ENCODE data around the gene PPP4R1. TPM values are rescaled to one million over a fixed set of nuclear protein-coding genes. Genes with fewer than 3 reads are reported as not detected.

The PPP4R1 gene
- total RNA-seq, 2 experiments from 2014 or later: 35.7 to 40.2 TPM

DNA sequence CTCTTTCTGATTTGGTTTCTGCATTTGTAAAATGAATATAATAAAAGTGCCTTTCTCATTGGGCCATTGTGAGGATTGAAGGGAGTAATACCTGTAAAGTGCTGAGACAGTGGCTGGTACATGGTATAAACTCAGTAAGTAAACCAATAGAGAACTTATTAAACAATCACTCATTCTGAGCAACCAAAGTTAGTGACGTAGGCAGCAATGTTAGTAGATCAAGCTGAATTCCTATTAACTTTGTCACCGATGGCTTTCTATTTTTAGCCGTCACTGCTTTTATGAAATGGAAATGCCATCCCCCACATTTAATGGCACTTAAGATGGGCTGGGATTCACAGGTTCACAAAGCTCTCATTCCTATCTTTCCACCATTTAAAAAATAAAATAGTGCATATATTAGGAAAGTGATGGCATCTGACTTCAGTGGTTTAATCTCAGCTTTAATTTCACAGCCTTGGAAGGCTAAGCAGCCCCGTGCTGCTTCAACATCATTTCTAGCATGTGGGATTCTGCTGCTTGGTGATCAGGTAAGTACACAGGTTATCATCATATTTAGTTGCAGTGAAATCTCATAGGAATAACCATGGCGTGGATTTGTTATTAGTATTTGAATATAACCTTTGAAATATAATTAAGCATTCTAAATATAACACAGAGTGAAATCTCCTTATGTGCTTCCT is 17.6 kb upstream of the PPP4R1 start:
- ChIA-PET CTCF (no interaction called here), POLR2A (no interaction called here)
- Histone ChIP-seq H3K4me3 (ENCODE audit: low read length) (no peak overlapping the region), H3K27ac (ENCODE audit: low read depth in 1 of 2, low read length in 2 of 2) (no peak overlapping the region), H3K36me3 (ENCODE audit: insufficient read depth, low read length) (no peaks in the 10 kb centered on the region), H3K9me3 (ENCODE audit: control insufficient read depth in 1 of 2, insufficient read depth in 1 of 2, low read length in 2 of 2) (no peaks in the 10 kb centered on the region), H3K27me3 (ENCODE audit: control insufficient read depth in 1 of 2, insufficient read depth in 2 of 2, low read length in 2 of 2) (no peaks in the 10 kb centered on the region), H3K4me1 (ENCODE audit: insufficient read depth, low read length) (no peaks in the 10 kb centered on the region)
- Mint-ChIP-seq H3K9me3 (no peaks in the 10 kb centered on the region), H3K4me1 (ENCODE audit: low read depth) (no peaks in the 10 kb centered on the region), H3K4me3 (no peak overlapping the region), H3K36me3 (ENCODE audit: low read depth) (no peaks in the 10 kb centered on the region), H3K27me3 (no peaks in the 10 kb centered on the region), H3K27ac (no peak overlapping the region)
- no peak for TF ChIP-seq CTCF (IDR thresholded peaks at IDR 0.05)
- DNase-seq: no peak
- ATAC-seq (ENCODE audit: poor library complexity): no peak
- intact Hi-C loops (cut with DNase I, micrococcal nuclease): no loop called here

DNA sequence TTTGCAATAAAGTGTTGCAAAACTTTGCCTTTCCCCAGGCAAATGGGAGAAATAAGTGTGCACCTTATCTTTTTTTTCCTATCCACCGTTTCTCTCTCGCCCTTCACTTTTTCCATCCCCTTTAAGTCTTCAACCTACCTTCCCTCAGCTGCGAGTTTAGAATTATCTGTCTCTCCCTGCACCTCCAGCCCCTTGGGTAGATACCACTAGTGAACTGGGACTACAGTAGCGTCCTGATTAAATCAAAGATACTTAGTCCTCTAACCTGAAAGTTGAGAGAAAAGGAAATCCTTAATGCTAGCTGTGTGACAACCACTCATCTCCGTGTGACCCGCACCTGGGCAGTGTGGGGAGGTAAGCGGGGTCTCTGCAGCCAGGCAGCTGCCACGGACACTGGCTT is 16.1 kb upstream of the PPP4R1 start:
- ATAC-seq (ENCODE audit: poor library complexity) (no peak), DNase-seq (no peak)
- no peaks in the 10 kb centered on the region for H3K9me3 Mint-ChIP-seq
- no peaks in the 10 kb centered on the region for H3K4me1 Mint-ChIP-seq (ENCODE audit: low read depth)
- no peaks in the 10 kb centered on the region for H3K36me3 Mint-ChIP-seq (ENCODE audit: low read depth)
- intact Hi-C loops (cut with DNase I, micrococcal nuclease): no loop called here
- no peaks in the 10 kb centered on the region for H3K9me3 ChIP-seq (ENCODE audit: control insufficient read depth in 1 of 2, insufficient read depth in 1 of 2, low read length in 2 of 2)
- no peak overlapping the region for H3K27ac Mint-ChIP-seq
- POLR2A ChIA-PET: no interaction called here
- H3K4me3 ChIP-seq (ENCODE audit: low read length): no peak overlapping the region
- H3K27me3 ChIP-seq (ENCODE audit: control insufficient read depth in 1 of 2, insufficient read depth in 2 of 2, low read length in 2 of 2): no peaks in the 10 kb centered on the region
- CTCF ChIA-PET: no interaction called here
- no peaks in the 10 kb centered on the region for H3K36me3 ChIP-seq (ENCODE audit: insufficient read depth, low read length)
- H3K4me1 ChIP-seq (ENCODE audit: insufficient read depth, low read length): no peaks in the 10 kb centered on the region
- no peak overlapping the region for H3K27ac ChIP-seq (ENCODE audit: low read depth in 1 of 2, low read length in 2 of 2)
- H3K4me3 Mint-ChIP-seq: no peak overlapping the region
- H3K27me3 Mint-ChIP-seq: no peaks in the 10 kb centered on the region
- no peak for TF ChIP-seq CTCF (IDR thresholded peaks at IDR 0.05)

- ChIA-PET CTCF (no interaction called here), POLR2A (no interaction called here)
- no peaks in the 10 kb centered on the region for H3K36me3 Mint-ChIP-seq (ENCODE audit: low read depth)
- H3K4me3 Mint-ChIP-seq: no peak overlapping the region
- Histone ChIP-seq H3K4me1 (ENCODE audit: insufficient read depth, low read length) (no peaks in the 10 kb centered on the region), H3K4me3 (ENCODE audit: low read length) (no peak overlapping the region), H3K9me3 (ENCODE audit: control insufficient read depth in 1 of 2, insufficient read depth in 1 of 2, low read length in 2 of 2) (no peaks in the 10 kb centered on the region), H3K27ac (ENCODE audit: low read depth in 1 of 2, low read length in 2 of 2) (no peak overlapping the region), H3K27me3 (ENCODE audit: control insufficient read depth in 1 of 2, insufficient read depth in 2 of 2, low read length in 2 of 2) (no peaks in the 10 kb centered on the region), H3K36me3 (ENCODE audit: insufficient read depth, low read length) (no peaks in the 10 kb centered on the region)
- ATAC-seq (ENCODE audit: poor library complexity) (no peak), DNase-seq (no peak)
- H3K27me3 Mint-ChIP-seq: no peaks in the 10 kb centered on the region
- TF ChIP-seq CTCF (IDR thresholded peaks at IDR 0.05): no peak
- intact Hi-C loops (cut with DNase I, micrococcal nuclease): no loop called here
- no peaks in the 10 kb centered on the region for H3K4me1 Mint-ChIP-seq (ENCODE audit: low read depth)
- H3K27ac Mint-ChIP-seq: no peak overlapping the region
- H3K9me3 Mint-ChIP-seq: no peaks in the 10 kb centered on the region
Observed at GRCh38 chr18:9629709-9630108, 15.3 kb upstream of the PPP4R1 start.
